ENCODE measurements around the gene RSRC1.

RSRC1 gene

DNA sequence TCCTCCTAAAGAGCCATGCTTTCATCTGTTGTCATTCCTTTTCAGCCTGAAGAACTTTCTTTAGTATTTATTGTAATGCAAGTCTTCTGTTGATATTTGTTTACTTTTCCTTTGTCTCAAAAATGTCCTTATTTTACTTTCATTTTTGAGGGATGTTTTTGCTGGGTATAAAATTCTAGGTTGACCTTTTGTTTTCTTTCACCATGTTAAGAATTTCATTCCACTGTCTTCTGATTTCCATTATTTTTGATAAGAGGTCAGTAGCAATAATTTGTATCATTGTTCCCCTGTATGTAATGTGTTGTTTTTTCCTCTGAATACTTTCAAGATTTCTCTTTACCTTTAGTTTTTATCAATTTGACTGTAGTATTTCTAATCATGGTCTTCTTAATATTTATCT is 91.1 kb downstream of the RSRC1 start:
- DNase-seq (ENCODE audit: low spot score), result no peak
- TF ChIP-seq, protein P1, sequence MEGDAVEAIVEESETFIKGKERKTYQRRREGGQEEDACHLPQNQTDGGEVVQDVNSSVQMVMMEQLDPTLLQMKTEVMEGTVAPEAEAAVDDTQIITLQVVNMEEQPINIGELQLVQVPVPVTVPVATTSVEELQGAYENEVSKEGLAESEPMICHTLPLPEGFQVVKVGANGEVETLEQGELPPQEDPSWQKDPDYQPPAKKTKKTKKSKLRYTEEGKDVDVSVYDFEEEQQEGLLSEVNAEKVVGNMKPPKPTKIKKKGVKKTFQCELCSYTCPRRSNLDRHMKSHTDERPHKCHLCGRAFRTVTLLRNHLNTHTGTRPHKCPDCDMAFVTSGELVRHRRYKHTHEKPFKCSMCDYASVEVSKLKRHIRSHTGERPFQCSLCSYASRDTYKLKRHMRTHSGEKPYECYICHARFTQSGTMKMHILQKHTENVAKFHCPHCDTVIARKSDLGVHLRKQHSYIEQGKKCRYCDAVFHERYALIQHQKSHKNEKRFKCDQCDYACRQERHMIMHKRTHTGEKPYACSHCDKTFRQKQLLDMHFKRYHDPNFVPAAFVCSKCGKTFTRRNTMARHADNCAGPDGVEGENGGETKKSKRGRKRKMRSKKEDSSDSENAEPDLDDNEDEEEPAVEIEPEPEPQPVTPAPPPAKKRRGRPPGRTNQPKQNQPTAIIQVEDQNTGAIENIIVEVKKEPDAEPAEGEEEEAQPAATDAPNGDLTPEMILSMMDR (IDR thresholded peaks at IDR 0.05), result no peak
- Histone ChIP-seq H3K27ac (no peak overlapping the region), H3K4me3 (no peak overlapping the region)

DNA sequence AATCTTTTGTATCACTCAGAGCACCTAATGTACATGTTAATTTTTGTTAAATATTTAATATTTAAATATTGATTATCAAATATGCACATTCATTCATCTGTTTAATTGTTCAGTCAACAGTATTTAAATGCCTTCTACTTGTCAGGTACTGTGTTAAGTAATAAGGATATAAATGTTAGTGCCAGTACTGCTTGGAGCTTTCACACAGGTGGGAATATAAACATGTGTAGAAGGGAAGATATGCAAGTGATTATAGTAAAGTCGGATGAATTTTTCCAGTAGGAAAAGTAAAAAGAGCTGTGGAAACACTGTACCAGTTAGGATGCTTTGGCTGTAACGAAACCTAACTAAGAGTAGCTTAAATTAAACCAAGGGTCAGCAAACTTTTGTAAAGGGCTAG is 95.4 kb downstream of the RSRC1 start:
- no peak overlapping the region for H3K4me3 ChIP-seq
- TF ChIP-seq, protein P1 (IDR thresholded peaks at IDR 0.05), result no peak
- no peak overlapping the region for H3K27ac ChIP-seq
- no peak for DNase-seq (ENCODE audit: low spot score)

DNA sequence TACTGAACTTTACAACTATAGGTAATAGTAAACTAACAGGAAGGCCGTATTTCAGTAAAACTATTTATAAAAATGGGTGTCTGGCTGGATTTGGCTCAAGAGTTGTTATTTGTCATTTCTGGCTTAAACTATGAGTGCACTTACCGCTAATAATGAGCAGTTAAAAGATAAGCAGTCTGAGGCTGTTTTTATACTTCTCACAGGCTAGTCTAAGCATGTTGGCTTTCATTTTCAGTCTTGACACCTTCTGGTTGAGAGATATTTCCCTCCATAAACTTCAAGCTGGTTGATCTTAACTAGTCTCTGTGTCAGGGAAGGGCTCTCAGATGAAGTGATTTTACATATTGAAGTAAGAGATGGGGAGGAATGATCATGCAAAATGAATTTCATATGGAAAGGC is 96.1 kb downstream of the RSRC1 start:
- DNase-seq (ENCODE audit: low spot score), result no peak
- TF ChIP-seq, protein P1 (IDR thresholded peaks at IDR 0.05), result no peak

DNA sequence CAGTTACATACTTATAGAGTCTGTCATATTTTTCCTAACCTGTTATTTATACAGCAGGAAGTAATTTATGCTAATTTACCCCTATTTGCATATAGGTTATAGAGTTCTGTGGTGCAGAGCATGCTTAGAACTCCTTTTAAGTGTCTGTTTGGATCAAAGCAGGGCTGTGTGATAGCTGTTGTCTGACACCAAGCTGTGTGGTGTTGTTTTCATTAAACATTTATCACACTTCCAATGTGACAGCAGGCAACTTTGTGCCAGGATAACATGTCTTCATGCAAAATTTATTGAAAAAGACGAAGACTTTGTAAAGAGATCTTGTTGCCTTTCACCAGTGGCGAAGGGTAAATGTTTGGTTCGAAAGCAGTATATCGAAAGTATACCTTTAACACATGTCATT is 100.2 kb downstream of the RSRC1 start:
- Histone ChIP-seq H3K4me3 (no peak overlapping the region), H3K27ac (no peak overlapping the region)
- DNase-seq (ENCODE audit: low spot score), result no peak
- TF ChIP-seq, protein P1 (IDR thresholded peaks at IDR 0.05), result no peak

More for the DNA sequence above, 96.1 kb downstream of the RSRC1 start:
- Histone ChIP-seq H3K27ac (no peak overlapping the region), H3K4me3 (no peak overlapping the region)

DNA sequence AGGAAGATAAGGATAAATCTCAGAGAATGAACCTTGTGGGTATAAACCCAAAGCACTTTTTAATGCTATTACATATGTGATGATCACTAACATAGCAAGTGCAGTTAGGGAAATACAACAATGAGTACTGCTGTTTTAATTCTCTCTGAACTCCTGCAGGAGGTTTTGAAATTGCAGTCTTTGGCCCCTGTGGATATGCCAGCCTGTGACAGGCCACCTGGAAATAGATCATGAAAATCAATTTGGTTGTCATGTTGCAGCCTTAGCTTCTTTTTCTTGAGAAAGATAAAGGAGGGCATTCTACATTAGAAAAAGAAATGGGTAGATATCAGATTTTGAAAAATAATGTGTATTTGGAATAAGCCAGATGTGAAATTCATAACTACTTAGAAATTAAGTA is 103.6 kb downstream of the RSRC1 start:
- no peak overlapping the region for H3K27ac ChIP-seq
- H3K4me3 ChIP-seq, result no peak overlapping the region
- no peak for DNase-seq (ENCODE audit: low spot score)
- TF ChIP-seq, protein P1 (IDR thresholded peaks at IDR 0.05), result no peak

DNA sequence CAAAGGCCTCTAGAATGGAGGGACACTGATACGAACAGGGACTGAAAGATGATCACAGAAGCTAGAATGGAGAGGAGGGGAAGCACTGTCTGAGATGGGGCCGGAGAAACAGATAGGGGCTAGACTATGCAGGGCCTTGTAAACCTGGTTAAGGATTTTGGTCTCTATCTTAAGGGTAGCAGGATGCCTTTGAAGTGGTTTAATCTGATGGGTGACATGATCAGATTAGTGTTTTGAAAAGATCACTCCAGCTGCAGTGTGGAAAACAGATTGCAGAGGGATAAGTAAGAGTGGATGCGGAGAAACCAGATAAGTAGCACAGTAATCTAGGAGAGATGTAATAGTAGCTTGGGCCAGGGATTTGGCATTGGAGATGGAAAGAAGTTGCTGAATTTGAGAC is 108.1 kb downstream of the RSRC1 start:
- TF ChIP-seq, protein P1 (IDR thresholded peaks at IDR 0.05), result no peak
- no peak overlapping the region for H3K4me3 ChIP-seq
- no peak for DNase-seq (ENCODE audit: low spot score)
- H3K27ac ChIP-seq, result no peak overlapping the region

DNA sequence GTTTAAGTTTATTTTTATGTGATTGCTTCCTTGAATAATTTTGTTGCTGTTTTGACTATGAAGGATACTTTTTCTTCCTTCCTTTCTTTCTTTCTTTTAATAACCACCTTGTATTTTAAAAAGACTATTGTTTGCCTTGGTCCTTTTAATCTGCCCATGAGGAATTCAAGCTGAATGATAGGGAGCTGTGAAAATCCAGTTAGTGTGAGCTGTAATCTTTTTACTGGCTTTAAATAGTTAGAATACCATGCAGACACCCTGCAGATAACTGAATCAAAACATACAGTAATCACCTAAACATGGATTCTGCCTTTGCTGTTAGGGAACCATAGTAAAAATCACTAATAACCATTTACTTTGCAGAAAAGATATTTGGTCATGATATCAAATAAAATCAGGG is 110.7 kb downstream of the RSRC1 start:
- Histone ChIP-seq H3K27ac (no peak overlapping the region), H3K4me3 (no peak overlapping the region)
- TF ChIP-seq, protein P1 (IDR thresholded peaks at IDR 0.05), result no peak

More for the DNA sequence above, 110.7 kb downstream of the RSRC1 start:
- DNase-seq (ENCODE audit: low spot score), result no peak
